K562 (cell line): ENCODE data around the gene AFF1.

ENCODE experiments used
- ARHGAP35 ChIP-seq: fragments of 450-650 bp; IDR thresholded peaks from 2 replicates; pipeline ENCODE4 v1.6.1; 2018; ENCODE audit not compliant: partially characterized antibody
- PCBP2 ChIP-seq: fragments of 200-400 bp; formaldehyde crosslinking; IDR thresholded peaks from 2 replicates; pipeline ENCODE4 v1.6.1; 2018; ENCODE audit warnings: low read length, low read depth, mild to moderate bottlenecking, moderate library complexity; ENCODE audit not compliant: poor library complexity, severe bottlenecking
- PHF8 ChIP-seq: fragments of 200-600 bp; sonication (generic); IDR thresholded peaks from 2 replicates; pipeline ENCODE4 v1.6.1; 2012; ENCODE audit warnings: mixed run types, mild to moderate bottlenecking, inconsistent platforms, low read length, moderate library complexity, borderline replicate concordance
- POLR2A ChIP-seq: fragments of 450-650 bp; conservative IDR thresholded peaks from 2 replicates; pipeline ENCODE4 v1.6.1; 2016
- TF ChIP-seq, protein P1 (sequence below): fragments of 250-450 bp; sonication (Bioruptor Pico); IDR thresholded peaks from 2 replicates; pipeline ENCODE4 v1.8.0; 2021; ENCODE audit warnings: mild to moderate bottlenecking, moderate library complexity
- TF ChIP-seq, protein P2 (sequence below), 2 experiments: fragments of 450-650 bp in 1 of 2; IDR thresholded peaks; 2 replicates each; pipeline ENCODE4 v1.6.1; 2011 to 2017; ENCODE audit warnings: low read depth in 2 of 2, antibody characterized with exemption in 1 of 2, borderline replicate concordance in 1 of 2, low read length in 1 of 2, mild to moderate bottlenecking in 1 of 2, mixed read lengths in 1 of 2; ENCODE audit not compliant: control insufficient read depth in 1 of 2

DNA sequence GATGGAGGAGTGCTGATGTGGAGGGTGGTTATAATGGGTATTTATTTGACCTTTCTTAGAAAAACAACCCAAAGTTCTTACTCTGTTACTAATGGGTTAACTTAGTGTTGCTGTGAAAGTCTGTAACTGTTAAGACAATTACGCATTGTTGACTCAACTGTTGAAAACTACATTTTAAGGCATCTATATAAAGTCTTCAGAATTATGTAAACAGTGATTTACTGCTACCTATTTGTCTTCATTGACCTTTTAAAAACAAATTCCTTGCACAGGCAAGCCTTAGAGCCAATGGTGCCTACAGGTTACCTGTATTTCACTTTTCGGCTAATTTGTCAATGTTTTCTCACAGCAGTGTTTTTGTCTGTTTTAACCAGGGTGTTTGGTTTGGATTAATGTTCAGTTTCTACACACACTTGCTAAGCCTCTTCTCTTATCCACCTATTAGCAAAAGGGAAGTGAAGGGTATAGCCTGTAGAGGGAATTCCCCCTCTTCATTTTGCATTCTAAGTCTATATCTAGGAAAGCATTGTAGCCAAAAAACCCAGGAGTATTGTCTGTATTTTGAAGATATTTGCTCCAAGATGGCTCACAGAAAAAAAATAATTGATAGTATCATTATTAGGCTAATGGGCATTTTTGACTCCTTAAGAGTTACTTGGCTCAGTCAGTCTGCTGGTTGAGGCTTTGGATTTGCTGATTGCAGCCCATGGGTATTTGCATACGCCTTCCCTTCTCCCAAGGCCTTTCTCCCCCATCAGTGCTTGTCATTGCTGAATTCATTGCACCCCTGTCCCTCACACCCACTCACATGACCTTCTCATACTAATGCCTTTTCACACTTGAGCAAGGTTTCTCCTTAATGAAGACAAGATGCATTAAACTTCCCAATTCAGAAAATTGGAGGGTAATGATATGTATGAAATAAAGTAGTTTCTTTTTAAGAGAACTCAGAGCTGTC, 30.5 kb downstream of the AFF1 start:
- TF ChIP-seq PHF8 (no peak), PCBP2 (no peak), POLR2A (no peak), ARHGAP35 (no peak)
- TF ChIP-seq, protein P1, sequence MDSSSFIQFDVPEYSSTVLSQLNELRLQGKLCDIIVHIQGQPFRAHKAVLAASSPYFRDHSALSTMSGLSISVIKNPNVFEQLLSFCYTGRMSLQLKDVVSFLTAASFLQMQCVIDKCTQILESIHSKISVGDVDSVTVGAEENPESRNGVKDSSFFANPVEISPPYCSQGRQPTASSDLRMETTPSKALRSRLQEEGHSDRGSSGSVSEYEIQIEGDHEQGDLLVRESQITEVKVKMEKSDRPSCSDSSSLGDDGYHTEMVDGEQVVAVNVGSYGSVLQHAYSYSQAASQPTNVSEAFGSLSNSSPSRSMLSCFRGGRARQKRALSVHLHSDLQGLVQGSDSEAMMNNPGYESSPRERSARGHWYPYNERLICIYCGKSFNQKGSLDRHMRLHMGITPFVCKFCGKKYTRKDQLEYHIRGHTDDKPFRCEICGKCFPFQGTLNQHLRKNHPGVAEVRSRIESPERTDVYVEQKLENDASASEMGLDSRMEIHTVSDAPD (CRISPR knock-in tag), result no peak
- TF ChIP-seq, protein P2, sequence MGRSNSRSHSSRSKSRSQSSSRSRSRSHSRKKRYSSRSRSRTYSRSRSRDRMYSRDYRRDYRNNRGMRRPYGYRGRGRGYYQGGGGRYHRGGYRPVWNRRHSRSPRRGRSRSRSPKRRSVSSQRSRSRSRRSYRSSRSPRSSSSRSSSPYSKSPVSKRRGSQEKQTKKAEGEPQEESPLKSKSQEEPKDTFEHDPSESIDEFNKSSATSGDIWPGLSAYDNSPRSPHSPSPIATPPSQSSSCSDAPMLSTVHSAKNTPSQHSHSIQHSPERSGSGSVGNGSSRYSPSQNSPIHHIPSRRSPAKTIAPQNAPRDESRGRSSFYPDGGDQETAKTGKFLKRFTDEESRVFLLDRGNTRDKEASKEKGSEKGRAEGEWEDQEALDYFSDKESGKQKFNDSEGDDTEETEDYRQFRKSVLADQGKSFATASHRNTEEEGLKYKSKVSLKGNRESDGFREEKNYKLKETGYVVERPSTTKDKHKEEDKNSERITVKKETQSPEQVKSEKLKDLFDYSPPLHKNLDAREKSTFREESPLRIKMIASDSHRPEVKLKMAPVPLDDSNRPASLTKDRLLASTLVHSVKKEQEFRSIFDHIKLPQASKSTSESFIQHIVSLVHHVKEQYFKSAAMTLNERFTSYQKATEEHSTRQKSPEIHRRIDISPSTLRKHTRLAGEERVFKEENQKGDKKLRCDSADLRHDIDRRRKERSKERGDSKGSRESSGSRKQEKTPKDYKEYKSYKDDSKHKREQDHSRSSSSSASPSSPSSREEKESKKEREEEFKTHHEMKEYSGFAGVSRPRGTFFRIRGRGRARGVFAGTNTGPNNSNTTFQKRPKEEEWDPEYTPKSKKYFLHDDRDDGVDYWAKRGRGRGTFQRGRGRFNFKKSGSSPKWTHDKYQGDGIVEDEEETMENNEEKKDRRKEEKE (IDR thresholded peaks at IDR 0.05; ENCODE audit: borderline replicate concordance in 1 of 2, control insufficient read depth in 1 of 2, low read depth in 2 of 2, low read length in 1 of 2), result no peak
